Right lobe of liver (tissue), 6 donors: Measurements from ENCODE around the gene PKP3. TPM values are rescaled to one million over a fixed set of nuclear protein-coding genes. Genes with fewer than 3 reads are reported as not detected.

ENCODE experiments used
- ATAC-seq, 4 donors: fragments of 200-7000 bp; cut with Tn5 transposase; one replicate each; pipeline ENCODE4 v1.9.1; 2020; ENCODE audit warnings: mild to moderate bottlenecking in 4 of 4, moderate library complexity in 4 of 4
- DNase-seq, 3 donors: peaks; one replicate each; pipeline ENCODE4 v3.0.0-alpha.2; 2020
- H3K27ac ChIP-seq, 3 donors: fragments of 200-600 bp; one replicate each; pipeline ENCODE4 v1.8.0; 2022
- H3K27me3 ChIP-seq, 2 donors: fragments of 200-600 bp; one replicate each; pipeline ENCODE4 v1.8.0; 2022
- H3K36me3 ChIP-seq, 4 donors: fragments of 200-600 bp; sonication (generic) in 1 of 4; one replicate each; pipeline versions ENCODE4 v1.5.1 to v1.8.0; 2017 to 2022; ENCODE audit warnings: control low read depth in 1 of 4
- H3K4me1 ChIP-seq, 4 donors: fragments of 200-600 bp; sonication (generic) in 1 of 4; one replicate each; pipeline versions ENCODE4 v1.5.1 to v1.8.0; 2017 to 2022; ENCODE audit warnings: control low read depth in 1 of 4
- H3K4me3 ChIP-seq, 3 donors: fragments of 200-600 bp; one replicate each; pipeline ENCODE4 v1.8.0; 2022
- H3K9me3 ChIP-seq, 4 donors: fragments of 200-600 bp; sonication (generic) in 1 of 4; one replicate each; pipeline versions ENCODE4 v1.5.1 to v1.8.0; 2017 to 2022; ENCODE audit warnings: control low read depth in 1 of 4
- CTCF ChIP-seq, 4 donors: fragments of 200-600 bp in 3 of 4; fragments of 450-650 bp in 1 of 4; IDR thresholded peaks; one replicate each; pipeline versions ENCODE4 v1.5.1 to v1.8.0; 2016 to 2022; ENCODE audit warnings: antibody characterized with exemption in 4 of 4, mild to moderate bottlenecking in 2 of 4
- POLR2A ChIP-seq: fragments of 450-650 bp; IDR thresholded peaks from one replicate; pipeline ENCODE4 v1.6.1; 2017; ENCODE audit warnings: antibody characterized with exemption, mild to moderate bottlenecking
- WGBS: methylation state at CpG from one replicate; pipeline ENCODE4 v1.1.6; 2018; ENCODE audit warnings: low coverage, low lambda C conversion rate; ENCODE audit not compliant: insufficient coverage; ENCODE audit errors: missing lambda C conversion rate; 5-methylcytosine and 5-hydroxymethylcytosine counted together
- intact Hi-C, 2 donors: fragments of 100-400 bp; cut with DNase I; formaldehyde crosslinking; loops; one replicate each; pipeline versions ENCODE4 v1.11.2 to v1.14.1; 2022
- total RNA-seq, 6 experiments: library from RNA; depleted of rRNA in 2 of 6; stranded (reverse); fragments of >200 nt in 2 of 6; fragmentation: NEBNext Ultra II Directional in 3 of 6; extraction: Animal tissue kit (Norgen Biotek cat#: 25700) in 3 of 6; gene quantifications; one replicate each; pipeline versions ENCODE4 v1.1.0 to v1.2.4, GENCODE V29; 2016 to 2023
- donor health status: DM: no; HTN: yes; CAD: no.
- donor health status: DM: no; HTN: no; CAD: no.
- donor health status: DM: no; HTN: no; CAD: no.
- donor health status: DM: no; HTN: yes; CAD: no.
- donor health status: DM: no; HTN: yes; CAD: no.

Gene PKP3
- total RNA-seq, 6 experiments from 2014 or later, result 0.43 to 1.5 (median 0.47) TPM; not detected in 3

GRCh38 chr11:412641-413119, 18.7 kb downstream of the PKP3 start:
- ATAC-seq, result no peak
- WGBS, result no CpG with 5 or more reads among the region's 15 CpGs
- Histone ChIP-seq H3K27ac (no peak overlapping the region), H3K27me3 (no peaks in the 10 kb centered on the region), H3K4me3 (no peak overlapping the region), H3K4me1 (peaks cover 0 to 31% (median 11%) of the 10 kb centered on the region in 4 donors), H3K36me3 (no peaks in the 10 kb centered on the region), H3K9me3 (no peaks in the 10 kb centered on the region)
- DNase-seq, result peak in 1 of 3 donors; percentile 49
- intact Hi-C loops, result no loop called here
- TF ChIP-seq POLR2A, result no peak
- no peak for TF ChIP-seq CTCF (IDR thresholded peaks at IDR 0.05)

- H3K36me3 ChIP-seq, result no peaks in the 10 kb centered on the region
- WGBS, result 44% methylated on average over 5 of the region's 14 CpGs
- H3K9me3 ChIP-seq, result no peaks in the 10 kb centered on the region
- DNase-seq, result peak in 1 of 3 donors; percentile 37
- no peak for TF ChIP-seq CTCF (IDR thresholded peaks at IDR 0.05)
- H3K27ac ChIP-seq, result no peak overlapping the region
- no peak for ATAC-seq
- H3K4me1 ChIP-seq, result peaks cover 0 to 24% (median 7%) of the 10 kb centered on the region in 4 donors
- intact Hi-C loops, result no loop called here
- no peak overlapping the region for H3K4me3 ChIP-seq
- H3K27me3 ChIP-seq, result no peaks in the 10 kb centered on the region
Observed at GRCh38 chr11:413120-414081, 19.4 kb downstream of the PKP3 start.

GRCh38 chr11:414318-414857, 20.4 kb downstream of the PKP3 start:
- WGBS, result 49% methylated on average over 6 of the region's 9 CpGs
- ATAC-seq, result no peak
- peak in 2 of 3 donors; percentile 22 to 49 for DNase-seq
- Histone ChIP-seq H3K4me1 (peaks cover 0 to 14% (median 2%) of the 10 kb centered on the region in 4 donors), H3K27ac (no peak overlapping the region), H3K36me3 (no peaks in the 10 kb centered on the region), H3K27me3 (no peaks in the 10 kb centered on the region), H3K4me3 (peak overlapping the region in 2 of 3 donors; percentile 27 to 38), H3K9me3 (no peaks in the 10 kb centered on the region)
- TF ChIP-seq CTCF (IDR thresholded peaks at IDR 0.05), result no peak
- no peak for TF ChIP-seq POLR2A
- intact Hi-C loops, result no loop called here

- Histone ChIP-seq H3K27ac (peak overlapping the region in 2 of 3 donors; percentile 62 to 71), H3K36me3 (no peaks in the 10 kb centered on the region), H3K4me1 (peaks cover 0 to 8% (median 0%) of the 10 kb centered on the region in 4 donors), H3K27me3 (no peaks in the 10 kb centered on the region), H3K9me3 (no peaks in the 10 kb centered on the region), H3K4me3 (peak overlapping the region in 1 of 3 donors; percentile 60)
- WGBS, result no CpG with 5 or more reads among the region's 5 CpGs
- ATAC-seq (no peak), DNase-seq (peak in 2 of 3 donors; percentile 19 to 47)
- intact Hi-C loops, result no loop called here
- no peak for TF ChIP-seq CTCF (IDR thresholded peaks at IDR 0.05)
- no peak for TF ChIP-seq POLR2A
Observed at GRCh38 chr11:415640-416041, 21.6 kb downstream of the PKP3 start.
